Measurements from ENCODE around the gene NHSL2. TPM values are rescaled to one million over a fixed set of nuclear protein-coding genes. Genes with fewer than 3 reads are reported as not detected.

The NHSL2 gene
- polyA plus RNA-seq, 1 of the 3 experiments (the other 2 are of a cell fraction), result 0.61 TPM

DNA sequence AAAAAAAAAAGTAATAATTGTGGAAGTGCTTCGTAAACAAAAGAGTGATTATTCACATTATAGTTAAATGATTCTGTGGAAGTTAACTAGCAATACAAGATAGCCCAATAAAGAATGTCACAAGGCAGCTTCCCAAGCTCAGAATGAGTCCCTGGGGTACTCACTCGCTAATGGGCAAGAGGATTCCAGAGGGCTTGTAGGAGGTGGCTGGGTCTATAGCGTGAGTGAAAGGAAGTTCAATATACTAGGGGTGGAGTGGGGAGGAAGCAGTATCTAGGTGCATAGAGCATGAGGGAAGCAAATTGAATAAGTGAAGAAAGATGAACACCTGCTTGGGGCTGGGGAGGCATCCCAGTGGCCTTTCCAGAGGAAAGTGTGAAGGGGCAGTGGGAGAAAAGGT lies 178.6 kb downstream of the NHSL2 start:
- Histone ChIP-seq H3K4me3 (ENCODE audit: low read depth in 2 of 2, low read length in 1 of 2) (no peak overlapping the region), H3K9me3 (no peaks in the 10 kb centered on the region), H2AFZ (ENCODE audit: low read depth) (no peak overlapping the region), H3F3A (replicated peaks; ENCODE audit: insufficient read depth) (no peaks in the 10 kb centered on the region), H3K9ac (no peak overlapping the region), H3K36me3 (replicated peaks in 1 of 2; ENCODE audit: control insufficient read depth in 1 of 2, insufficient read depth in 2 of 2, low read length in 1 of 2) (no peaks in the 10 kb centered on the region), H3K27me3 (ENCODE audit: insufficient read depth) (no peaks in the 10 kb centered on the region; the same call in 1 of the 2 replicates), H3K79me2 (ENCODE audit: insufficient read depth) (no peaks in the 10 kb centered on the region), H4K20me1 (ENCODE audit: insufficient read depth) (no peaks in the 10 kb centered on the region), H3K4me2 (no peak overlapping the region), H3K4me1 (ENCODE audit: control insufficient read depth in 1 of 2, insufficient read depth in 2 of 2, low read depth in 1 of 2, low read length in 1 of 2) (peaks cover 0 to 9% of the 10 kb centered on the region in 2 experiments; a peak in 2 of 4 replicates), H3K27ac (ENCODE audit: low read depth in 2 of 2, low read length in 1 of 2) (0 out of 4 replicates have a peak overlapping the region, but pooled peaks of 1 of the 2 experiments have one; percentile 7), H3K9me2 (no peaks in the 10 kb centered on the region)
- ChIA-PET CTCF (no interaction called here), POLR2A (no interaction called here)
- DNase-seq, result no peak
- TF ChIP-seq NRF1 (IDR thresholded peaks at IDR 0.05; ENCODE audit: low read depth, low read length), result no peak
- TF ChIP-seq ELF1 (IDR thresholded peaks at IDR 0.05), result no peak
- TF ChIP-seq GATA2 (CRISPR knock-in tag; IDR thresholded peaks at IDR 0.05), result no peak
- TF ChIP-seq, protein P1, sequence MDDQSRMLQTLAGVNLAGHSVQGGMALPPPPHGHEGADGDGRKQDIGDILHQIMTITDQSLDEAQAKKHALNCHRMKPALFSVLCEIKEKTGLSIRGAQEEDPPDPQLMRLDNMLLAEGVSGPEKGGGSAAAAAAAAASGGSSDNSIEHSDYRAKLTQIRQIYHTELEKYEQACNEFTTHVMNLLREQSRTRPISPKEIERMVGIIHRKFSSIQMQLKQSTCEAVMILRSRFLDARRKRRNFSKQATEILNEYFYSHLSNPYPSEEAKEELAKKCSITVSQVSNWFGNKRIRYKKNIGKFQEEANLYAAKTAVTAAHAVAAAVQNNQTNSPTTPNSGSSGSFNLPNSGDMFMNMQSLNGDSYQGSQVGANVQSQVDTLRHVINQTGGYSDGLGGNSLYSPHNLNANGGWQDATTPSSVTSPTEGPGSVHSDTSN (IDR thresholded peaks at IDR 0.05), result no peak
- no peak for TF ChIP-seq JUND (IDR thresholded peaks at IDR 0.05)
- TF ChIP-seq, protein P2, sequence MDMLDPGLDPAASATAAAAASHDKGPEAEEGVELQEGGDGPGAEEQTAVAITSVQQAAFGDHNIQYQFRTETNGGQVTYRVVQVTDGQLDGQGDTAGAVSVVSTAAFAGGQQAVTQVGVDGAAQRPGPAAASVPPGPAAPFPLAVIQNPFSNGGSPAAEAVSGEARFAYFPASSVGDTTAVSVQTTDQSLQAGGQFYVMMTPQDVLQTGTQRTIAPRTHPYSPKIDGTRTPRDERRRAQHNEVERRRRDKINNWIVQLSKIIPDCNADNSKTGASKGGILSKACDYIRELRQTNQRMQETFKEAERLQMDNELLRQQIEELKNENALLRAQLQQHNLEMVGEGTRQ (IDR thresholded peaks at IDR 0.05; ENCODE audit: borderline replicate concordance, low read depth, low read length), result no peak
- no peak for TF ChIP-seq TAF1 (IDR thresholded peaks at IDR 0.05; ENCODE audit: borderline replicate concordance, low read depth, low read length)
- TF ChIP-seq, protein P3, sequence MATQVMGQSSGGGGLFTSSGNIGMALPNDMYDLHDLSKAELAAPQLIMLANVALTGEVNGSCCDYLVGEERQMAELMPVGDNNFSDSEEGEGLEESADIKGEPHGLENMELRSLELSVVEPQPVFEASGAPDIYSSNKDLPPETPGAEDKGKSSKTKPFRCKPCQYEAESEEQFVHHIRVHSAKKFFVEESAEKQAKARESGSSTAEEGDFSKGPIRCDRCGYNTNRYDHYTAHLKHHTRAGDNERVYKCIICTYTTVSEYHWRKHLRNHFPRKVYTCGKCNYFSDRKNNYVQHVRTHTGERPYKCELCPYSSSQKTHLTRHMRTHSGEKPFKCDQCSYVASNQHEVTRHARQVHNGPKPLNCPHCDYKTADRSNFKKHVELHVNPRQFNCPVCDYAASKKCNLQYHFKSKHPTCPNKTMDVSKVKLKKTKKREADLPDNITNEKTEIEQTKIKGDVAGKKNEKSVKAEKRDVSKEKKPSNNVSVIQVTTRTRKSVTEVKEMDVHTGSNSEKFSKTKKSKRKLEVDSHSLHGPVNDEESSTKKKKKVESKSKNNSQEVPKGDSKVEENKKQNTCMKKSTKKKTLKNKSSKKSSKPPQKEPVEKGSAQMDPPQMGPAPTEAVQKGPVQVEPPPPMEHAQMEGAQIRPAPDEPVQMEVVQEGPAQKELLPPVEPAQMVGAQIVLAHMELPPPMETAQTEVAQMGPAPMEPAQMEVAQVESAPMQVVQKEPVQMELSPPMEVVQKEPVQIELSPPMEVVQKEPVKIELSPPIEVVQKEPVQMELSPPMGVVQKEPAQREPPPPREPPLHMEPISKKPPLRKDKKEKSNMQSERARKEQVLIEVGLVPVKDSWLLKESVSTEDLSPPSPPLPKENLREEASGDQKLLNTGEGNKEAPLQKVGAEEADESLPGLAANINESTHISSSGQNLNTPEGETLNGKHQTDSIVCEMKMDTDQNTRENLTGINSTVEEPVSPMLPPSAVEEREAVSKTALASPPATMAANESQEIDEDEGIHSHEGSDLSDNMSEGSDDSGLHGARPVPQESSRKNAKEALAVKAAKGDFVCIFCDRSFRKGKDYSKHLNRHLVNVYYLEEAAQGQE (IDR thresholded peaks at IDR 0.05; ENCODE audit: low read depth, low read length), result no peak
- TF ChIP-seq TCF12 (IDR thresholded peaks at IDR 0.05), result no peak
- no peak for TF ChIP-seq POLR2AphosphoS5 (IDR thresholded peaks at IDR 0.05; ENCODE audit: low read depth, low read length)
- TF ChIP-seq SMC3 (IDR thresholded peaks at IDR 0.05; ENCODE audit: low read depth, low read length), result no peak
- TF ChIP-seq, protein P4, sequence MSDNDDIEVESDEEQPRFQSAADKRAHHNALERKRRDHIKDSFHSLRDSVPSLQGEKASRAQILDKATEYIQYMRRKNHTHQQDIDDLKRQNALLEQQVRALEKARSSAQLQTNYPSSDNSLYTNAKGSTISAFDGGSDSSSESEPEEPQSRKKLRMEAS (IDR thresholded peaks at IDR 0.05; ENCODE audit: low read depth), result no peak
- TF ChIP-seq MEF2A (IDR thresholded peaks at IDR 0.05; ENCODE audit: borderline replicate concordance, low read depth), result no peak
- TF ChIP-seq SIN3A (IDR thresholded peaks at IDR 0.05; ENCODE audit: borderline replicate concordance, low read depth, low read length), result no peak
- TF ChIP-seq FOXM1 (IDR thresholded peaks at IDR 0.05; ENCODE audit: low read depth), result no peak
- no peak for TF ChIP-seq RXRA (IDR thresholded peaks at IDR 0.05; ENCODE audit: borderline replicate concordance, low read depth)
- WGBS (ENCODE audit: low lambda C conversion rate), result 61% methylated on average over 3 of the region's 3 CpGs
